Raji (cell line): ENCODE results near the gene KRT8.

Experiments used
- POLR2A ChIP-seq: IDR thresholded peaks from 2 replicates; pipeline ENCODE4 v1.6.1; 2011; ENCODE audit warnings: low read depth, low read length, control low read depth; ENCODE audit not compliant: insufficient read depth

KRT8 gene

DNA sequence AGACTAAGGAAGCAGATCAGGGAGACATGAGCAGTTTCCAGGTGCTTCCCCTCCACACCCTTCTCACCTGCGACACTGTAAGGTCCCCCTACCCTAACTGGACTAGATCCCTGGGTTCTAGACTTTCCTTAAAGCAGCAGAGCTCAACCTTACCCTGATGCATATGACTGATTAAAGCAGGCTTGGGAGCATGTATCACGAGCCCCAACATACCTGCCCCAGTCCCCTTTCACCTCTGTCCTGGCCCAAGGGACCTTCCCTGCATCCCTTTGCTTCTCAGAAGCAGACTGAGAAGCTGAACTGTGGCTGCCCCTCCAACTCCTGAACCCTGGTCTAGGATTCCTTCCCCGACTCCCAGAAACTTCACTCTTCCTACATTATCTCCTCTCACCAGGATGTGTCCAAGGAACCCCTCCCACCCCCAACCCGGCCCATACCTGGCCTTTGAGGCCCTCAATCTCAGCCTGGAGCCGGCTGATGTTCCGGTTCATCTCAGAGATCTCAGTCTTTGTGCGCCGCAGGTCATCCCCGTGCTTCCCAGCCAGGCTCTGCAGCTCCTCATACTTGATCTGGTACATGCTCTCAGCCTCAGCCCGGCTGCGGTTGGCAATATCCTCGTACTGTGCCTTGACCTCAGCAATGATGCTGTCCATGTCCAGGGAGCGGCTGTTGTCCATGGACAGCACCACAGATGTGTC, 5.4 kb downstream of the KRT8 start:
- no peak for TF ChIP-seq POLR2A

DNA sequence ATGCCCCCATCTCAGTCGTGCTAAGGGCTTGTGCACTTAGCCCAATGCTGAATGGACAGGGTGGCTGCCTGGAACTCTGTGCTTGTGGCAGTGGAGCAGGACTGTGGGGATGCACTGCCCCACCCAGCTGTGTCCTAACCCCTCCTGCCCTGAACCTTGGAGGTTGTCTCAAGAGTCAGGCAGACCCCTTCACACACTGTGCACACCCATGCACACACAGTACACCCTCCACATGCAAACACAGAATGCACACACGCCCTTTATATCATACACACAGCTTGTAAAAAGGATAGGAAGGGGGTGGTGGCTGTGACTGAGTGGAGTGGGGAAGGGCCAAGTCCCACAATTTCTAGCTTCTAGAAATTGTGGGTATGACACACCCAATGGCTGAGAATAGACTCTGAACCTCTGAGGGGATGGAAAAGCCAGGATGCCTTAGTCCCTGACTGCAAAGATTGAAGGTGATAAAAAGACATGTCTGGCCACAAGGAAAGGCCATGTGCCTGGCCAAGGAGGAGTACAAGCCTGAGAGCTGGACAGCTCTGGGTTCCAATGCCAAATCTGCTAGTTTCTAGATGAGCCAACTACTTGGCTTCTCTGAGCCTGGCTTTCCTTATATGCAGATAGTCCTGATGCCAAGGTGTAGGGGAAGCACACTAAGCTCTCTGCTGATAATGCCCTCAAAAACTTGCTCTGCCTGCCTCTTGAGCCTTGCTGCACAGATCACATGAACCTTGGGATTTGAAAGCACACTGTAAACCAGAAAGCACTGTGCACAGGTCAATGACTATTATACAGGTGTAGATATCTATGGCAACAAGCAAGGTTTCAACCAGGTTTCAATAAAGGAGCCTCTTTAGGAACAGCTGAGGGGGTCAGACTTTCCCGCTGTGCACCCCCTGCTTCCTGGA, 8.4 kb downstream of the KRT8 start:
- TF ChIP-seq POLR2A: no peak

DNA sequence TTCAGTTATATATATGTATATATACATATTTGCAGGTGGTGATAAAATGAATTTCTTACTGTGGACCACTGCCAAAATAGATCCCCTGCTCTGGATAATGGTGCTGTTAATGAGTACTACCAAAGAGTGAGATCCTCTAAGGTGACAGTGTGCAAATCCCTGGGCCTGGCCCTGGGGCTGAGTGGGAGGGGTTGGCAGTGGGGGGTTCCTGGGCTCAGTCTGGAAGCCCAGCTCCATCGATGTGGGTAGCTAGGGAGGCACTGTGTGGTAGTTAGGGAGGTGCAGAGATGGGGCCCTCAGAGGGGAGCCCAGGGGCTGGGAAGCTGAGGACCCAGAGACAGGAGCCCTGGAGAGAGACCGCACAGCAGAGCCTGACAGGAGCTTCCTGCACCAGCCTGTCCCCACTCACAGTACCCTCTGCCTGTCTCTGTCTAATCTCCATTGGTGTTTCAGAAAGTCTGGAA, 9.1 kb downstream of the KRT8 start:
- no peak for TF ChIP-seq POLR2A

DNA sequence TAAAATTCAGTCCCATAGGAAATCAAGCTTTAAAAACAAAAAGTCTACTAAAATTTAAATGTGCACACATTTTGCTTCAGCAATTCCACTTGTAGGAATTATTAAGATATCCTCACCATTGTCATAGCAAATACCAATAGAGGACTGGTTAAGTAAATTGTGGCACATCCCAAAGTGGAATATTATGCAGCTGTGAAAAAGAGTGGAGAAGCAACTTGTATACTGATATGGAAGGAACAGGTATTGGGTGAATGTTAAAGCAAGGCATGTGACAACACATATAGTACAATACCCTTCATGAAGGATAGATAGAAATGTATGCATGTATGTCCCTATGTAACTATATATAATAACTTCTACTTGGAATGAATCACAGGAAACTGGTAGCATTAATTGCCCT, 11.9 kb downstream of the KRT8 start:
- no peak for TF ChIP-seq POLR2A

DNA sequence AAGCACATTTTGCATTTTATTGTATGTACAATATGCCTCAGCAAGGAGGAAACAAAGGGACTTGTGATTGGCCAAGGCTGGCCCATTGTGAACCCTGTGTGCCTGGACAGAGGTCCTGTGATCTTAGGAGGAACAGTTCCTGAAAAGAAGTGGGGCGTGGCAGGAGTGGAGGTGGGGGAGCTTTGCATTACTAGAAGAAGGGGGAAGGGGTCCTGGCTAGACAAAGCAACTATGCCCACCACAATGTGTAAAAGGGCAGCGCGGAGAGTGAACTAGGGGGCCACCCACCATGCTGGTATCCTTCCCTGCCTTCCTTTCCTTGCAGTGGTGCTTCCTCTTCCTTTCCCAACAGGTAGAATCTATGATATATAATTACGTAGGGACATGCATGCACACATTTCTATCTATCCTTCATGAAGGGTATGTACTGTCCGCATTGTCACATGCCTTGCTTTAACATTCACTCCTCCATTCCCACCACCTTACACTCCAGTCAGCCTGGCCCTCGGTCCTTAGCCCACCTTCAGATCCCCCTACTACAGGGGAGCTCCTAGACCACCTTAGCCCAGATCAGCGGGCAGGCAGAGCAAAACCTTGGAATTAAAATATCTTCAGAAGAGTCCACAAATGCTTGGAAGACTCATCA, 12.5 kb downstream of the KRT8 start:
- no peak for TF ChIP-seq POLR2A

DNA sequence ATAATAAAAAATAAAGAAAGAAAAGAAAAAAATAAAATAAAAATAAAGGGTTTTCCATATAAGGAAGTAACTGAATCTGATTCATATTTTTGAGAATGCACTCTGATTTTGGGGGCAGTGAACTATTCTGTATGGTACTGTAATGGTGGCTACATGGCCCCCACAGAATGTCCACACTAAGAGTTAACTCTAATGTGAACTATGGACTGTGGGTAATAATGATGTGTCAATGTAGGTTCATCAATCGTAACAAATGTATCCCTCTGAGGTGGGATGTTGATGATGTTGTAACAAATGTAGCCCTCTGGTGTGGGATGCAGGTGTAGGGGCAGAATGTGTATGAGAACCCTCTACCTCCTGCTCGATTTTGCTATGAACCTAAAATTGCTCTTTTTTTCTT, 13.8 kb downstream of the KRT8 start:
- no peak for TF ChIP-seq POLR2A

DNA sequence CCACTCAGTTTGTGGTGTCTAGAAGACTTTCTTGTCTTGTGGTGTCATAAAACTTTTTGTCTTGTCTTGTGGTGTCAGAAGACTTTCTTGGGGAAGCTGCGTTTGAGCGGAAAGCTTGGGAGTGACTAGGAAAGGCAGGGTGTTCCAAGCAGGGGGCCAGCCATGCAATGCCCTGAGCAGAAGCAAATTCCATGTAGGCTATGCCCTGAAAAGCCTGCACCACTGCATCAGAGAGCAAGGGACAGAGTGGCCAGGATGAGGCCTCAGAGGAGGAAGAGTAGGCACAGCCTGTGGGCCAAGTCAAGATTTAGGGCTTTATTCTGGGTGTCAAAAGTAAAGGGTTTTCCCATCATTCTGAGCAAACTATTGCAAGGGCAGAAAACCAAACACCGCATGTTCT, 14.5 kb downstream of the KRT8 start:
- no peak for TF ChIP-seq POLR2A

DNA sequence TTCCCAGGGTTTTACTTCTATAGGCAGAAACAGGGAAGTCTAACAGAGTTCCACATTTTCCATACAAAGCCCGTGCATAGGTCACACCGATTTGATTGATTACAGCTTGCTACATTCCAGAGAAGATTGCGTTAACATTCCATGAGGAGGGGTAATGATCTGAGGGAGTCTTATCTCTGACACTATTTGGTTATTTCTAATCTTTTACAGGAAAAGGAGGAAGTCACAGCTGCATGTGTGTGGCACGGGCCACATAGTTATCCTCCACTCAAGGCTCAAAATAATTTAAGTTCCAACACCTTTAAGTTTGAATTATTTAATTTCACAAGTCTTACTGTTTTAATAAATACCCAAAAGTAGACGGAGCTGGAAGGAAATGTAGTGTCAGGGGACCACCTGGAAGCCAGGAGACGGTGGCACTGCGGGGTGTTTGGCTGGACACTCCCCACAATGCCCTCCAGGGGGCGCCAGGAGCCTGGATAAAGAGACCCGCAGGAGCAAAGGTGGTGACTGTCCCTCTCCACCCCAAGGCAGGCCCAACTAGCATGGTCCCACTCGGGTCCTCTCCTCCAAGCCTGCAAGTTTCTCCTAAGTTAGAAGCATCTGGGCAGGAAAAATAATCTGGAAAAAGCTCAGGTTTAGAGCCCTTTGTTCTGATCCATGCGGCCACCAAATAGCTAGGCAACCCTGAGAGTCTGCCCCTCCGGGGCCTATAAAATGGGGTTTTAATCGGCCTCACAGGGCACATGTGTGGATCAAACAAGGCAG, 20.2 kb downstream of the KRT8 start:
- no peak for TF ChIP-seq POLR2A

DNA sequence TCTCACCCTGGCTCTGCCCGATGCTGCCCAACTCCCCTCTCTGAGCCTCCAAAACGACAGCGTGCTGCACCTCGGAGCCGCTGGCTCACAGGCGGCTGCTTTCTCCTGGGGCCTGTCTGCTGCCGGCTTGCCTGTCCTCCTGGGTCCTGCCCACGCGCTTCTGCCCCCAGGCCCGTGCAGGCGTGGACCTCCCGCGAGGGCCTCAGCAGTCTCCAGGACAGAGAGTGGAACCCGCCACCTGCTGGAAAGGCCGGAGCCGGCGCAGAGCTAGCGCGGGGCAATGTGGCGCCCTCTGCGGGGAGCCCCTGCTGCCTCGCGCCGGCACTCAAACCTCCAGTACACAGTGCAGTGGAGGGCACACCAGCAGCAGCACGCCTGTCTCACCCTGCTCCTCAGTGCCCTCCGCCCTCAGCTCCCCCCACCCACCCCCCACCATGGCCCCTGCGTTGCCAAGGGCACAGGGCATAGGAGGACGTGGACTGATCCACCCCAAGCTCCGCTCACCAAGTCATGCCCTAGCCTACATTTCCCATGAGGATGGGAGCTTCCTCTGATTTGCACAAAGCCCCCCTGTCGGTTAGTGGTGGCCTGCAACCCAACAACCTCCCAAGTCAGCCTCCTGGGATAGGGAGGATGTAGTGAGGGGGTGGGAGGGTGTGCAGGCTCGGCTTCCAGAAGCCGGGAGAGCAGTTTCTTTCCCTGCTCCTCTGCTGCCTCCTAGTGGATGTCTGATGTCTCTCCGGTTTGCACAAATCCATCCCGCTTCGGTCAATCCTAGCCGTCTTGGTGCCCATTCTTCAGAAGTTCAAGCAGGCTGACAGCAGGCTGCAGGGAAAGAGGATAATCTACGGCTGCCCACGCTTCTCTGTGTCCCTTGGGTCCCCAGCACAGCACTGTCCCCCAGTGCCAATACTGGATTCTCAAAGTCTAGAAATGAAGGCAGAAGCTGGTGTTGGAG, 25.2 kb downstream of the KRT8 start:
- TF ChIP-seq POLR2A: no peak

DNA sequence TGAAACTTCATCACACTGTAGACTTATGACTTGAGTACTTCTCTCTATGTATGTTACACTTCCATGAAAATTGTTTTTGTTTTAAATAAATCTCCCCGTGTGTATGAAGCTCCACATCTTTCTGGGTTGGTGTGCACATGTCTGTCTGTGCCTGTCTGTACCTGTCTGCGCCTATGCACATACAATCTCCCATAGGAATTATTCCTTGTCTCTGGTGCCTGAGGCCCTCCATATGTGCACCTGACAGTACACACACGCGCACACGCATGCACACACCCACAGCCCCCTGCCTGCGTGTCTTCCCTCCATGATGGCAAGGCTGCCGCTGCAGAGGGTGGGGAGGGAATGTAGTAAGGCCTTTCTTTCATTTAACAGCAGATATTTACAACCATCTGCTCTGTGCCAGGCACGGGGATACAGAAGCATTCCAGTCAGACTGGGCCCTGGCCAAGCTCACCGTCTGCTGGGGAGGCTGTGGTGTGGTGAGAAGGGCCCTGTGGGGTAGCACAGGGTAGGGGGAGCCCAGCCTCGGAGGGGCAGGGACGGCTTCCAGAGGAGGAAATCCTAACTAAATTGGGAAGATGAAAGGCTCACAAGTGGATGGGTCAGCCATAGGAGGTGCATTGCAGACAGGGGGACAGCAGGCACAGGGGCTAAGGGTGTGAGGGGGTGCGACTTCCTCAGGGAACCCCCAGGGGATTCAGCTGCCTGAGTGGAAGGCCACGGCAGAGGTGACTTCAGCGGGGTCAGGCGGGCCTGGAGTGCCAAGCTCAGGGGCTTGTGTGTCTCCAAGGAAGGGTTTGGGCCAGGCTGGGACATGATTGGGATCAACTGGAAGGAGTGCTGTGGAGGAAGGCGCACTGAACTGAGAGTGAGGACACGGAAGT, 26.1 kb downstream of the KRT8 start:
- no peak for TF ChIP-seq POLR2A

DNA sequence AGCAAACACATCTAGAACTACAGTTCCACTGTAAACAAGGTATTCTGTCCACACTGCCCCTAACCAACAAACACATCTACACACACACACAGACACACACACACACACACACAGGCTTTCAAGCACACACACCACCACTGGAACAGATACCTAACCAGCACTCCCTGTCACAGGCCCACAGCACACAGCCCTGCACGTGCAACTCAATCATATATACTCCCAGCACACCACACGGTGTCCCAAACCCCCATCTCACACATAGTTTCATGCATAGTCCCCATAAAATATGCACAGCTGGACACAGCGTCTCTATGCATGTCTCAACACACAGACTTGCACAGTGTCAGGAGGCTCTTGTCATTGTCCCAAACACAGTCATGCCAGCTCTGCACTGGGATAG, 27.6 kb downstream of the KRT8 start:
- no peak for TF ChIP-seq POLR2A

DNA sequence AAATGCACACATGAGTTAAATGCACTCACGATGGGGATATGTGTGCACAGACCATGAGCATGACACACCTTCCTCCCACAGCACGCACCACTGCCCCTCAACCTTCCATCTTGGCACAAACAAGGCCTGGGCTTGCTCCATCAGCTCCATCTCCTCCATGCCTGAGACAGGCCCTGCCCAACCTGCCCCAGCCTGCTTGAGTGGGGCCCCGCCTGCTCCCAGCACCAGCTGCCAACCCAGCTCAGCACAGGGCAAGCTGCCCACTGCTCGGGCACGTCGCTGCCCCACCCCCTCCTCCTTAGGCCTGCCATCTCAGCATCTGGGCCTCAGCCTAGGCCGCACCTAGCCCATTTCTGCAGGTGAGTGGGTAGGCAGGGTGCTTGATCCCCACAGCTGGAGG, 28.5 kb downstream of the KRT8 start:
- no peak for TF ChIP-seq POLR2A
